Measurements from ENCODE around the gene SCD.

The SCD gene

GRCh38 chr10:100359529-100360150 lies 12.6 kb downstream of the SCD start:
- TF ChIP-seq, protein P1, sequence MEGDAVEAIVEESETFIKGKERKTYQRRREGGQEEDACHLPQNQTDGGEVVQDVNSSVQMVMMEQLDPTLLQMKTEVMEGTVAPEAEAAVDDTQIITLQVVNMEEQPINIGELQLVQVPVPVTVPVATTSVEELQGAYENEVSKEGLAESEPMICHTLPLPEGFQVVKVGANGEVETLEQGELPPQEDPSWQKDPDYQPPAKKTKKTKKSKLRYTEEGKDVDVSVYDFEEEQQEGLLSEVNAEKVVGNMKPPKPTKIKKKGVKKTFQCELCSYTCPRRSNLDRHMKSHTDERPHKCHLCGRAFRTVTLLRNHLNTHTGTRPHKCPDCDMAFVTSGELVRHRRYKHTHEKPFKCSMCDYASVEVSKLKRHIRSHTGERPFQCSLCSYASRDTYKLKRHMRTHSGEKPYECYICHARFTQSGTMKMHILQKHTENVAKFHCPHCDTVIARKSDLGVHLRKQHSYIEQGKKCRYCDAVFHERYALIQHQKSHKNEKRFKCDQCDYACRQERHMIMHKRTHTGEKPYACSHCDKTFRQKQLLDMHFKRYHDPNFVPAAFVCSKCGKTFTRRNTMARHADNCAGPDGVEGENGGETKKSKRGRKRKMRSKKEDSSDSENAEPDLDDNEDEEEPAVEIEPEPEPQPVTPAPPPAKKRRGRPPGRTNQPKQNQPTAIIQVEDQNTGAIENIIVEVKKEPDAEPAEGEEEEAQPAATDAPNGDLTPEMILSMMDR (IDR thresholded peaks at IDR 0.05; ENCODE audit: insufficient read depth, low read length, poor library complexity, severe bottlenecking): no peak
- DNase-seq (ENCODE audit: extremely low read depth, insufficient read length): no peak
- H3K27me3 ChIP-seq (replicated peaks; ENCODE audit: control insufficient read depth, insufficient read depth, low read length): no peaks in the 10 kb centered on the region
- no peak overlapping the region for H3K4me3 ChIP-seq (replicated peaks; ENCODE audit: low read depth, low read length)
- peaks cover 18% of the 10 kb centered on the region for H3K36me3 ChIP-seq (ENCODE audit: control insufficient read depth, insufficient read depth, low read length)

- Histone ChIP-seq H3K4me3 (replicated peaks; ENCODE audit: low read depth, low read length) (no peak overlapping the region), H3K27me3 (replicated peaks; ENCODE audit: control insufficient read depth, insufficient read depth, low read length) (no peaks in the 10 kb centered on the region), H3K36me3 (ENCODE audit: control insufficient read depth, insufficient read depth, low read length) (peaks cover 16% of the 10 kb centered on the region)
- no peak for DNase-seq (ENCODE audit: extremely low read depth, insufficient read length)
- TF ChIP-seq, protein P1 (IDR thresholded peaks at IDR 0.05; ENCODE audit: insufficient read depth, low read length, poor library complexity, severe bottlenecking): no peak
Observed at GRCh38 chr10:100360234-100360633, 13.2 kb downstream of the SCD start.

DNA sequence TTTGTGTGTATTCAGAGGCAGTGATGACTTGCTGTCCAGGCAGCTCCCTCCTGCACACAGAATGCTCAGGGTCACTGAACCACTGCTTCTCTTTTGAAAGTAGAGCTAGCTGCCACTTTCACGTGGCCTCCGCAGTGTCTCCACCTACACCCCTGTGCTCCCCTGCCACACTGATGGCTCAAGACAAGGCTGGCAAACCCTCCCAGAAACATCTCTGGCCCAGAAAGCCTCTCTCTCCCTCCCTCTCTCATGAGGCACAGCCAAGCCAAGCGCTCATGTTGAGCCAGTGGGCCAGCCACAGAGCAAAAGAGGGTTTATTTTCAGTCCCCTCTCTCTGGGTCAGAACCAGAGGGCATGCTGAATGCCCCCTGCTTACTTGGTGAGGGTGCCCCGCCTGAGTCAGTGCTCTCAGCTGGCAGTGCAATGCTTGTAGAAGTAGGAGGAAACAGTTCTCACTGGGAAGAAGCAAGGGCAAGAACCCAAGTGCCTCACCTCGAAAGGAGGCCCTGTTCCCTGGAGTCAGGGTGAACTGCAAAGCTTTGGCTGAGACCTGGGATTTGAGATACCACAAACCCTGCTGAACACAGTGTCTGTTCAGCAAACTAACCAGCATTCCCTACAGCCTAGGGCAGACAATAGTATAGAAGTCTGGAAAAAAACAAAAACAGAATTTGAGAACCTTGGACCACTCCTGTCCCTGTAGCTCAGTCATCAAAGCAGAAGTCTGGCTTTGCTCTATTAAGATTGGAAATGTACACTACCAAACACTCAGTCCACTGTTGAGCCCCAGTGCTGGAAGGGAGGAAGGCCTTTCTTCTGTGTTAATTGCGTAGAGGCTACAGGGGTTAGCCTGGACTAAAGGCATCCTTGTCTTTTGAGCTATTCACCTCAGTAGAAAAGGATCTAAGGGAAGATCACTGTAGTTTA lies 15.8 kb downstream of the SCD start:
- TF ChIP-seq, protein P1 (IDR thresholded peaks at IDR 0.05; ENCODE audit: insufficient read depth, low read length, poor library complexity, severe bottlenecking): no peak
- no peak for DNase-seq (ENCODE audit: extremely low read depth, insufficient read length)
- Histone ChIP-seq H3K36me3 (ENCODE audit: control insufficient read depth, insufficient read depth, low read length) (peaks cover 9% of the 10 kb centered on the region), H3K4me3 (replicated peaks; ENCODE audit: low read depth, low read length) (no peak overlapping the region), H3K27me3 (replicated peaks; ENCODE audit: control insufficient read depth, insufficient read depth, low read length) (no peaks in the 10 kb centered on the region)

GRCh38 chr10:100364175-100364574 lies 17.1 kb downstream of the SCD start:
- DNase-seq (ENCODE audit: extremely low read depth, insufficient read length): no peak
- H3K36me3 ChIP-seq (ENCODE audit: control insufficient read depth, insufficient read depth, low read length): peaks cover 9% of the 10 kb centered on the region
- no peaks in the 10 kb centered on the region for H3K27me3 ChIP-seq (replicated peaks; ENCODE audit: control insufficient read depth, insufficient read depth, low read length)
- H3K4me3 ChIP-seq (replicated peaks; ENCODE audit: low read depth, low read length): no peak overlapping the region
- TF ChIP-seq, protein P1 (IDR thresholded peaks at IDR 0.05; ENCODE audit: insufficient read depth, low read length, poor library complexity, severe bottlenecking): no peak

GRCh38 chr10:100364735-100365391 lies 17.8 kb downstream of the SCD start:
- Histone ChIP-seq H3K4me3 (replicated peaks; ENCODE audit: low read depth, low read length) (no peak overlapping the region), H3K36me3 (ENCODE audit: control insufficient read depth, insufficient read depth, low read length) (peaks cover 7% of the 10 kb centered on the region), H3K27me3 (replicated peaks; ENCODE audit: control insufficient read depth, insufficient read depth, low read length) (no peaks in the 10 kb centered on the region)
- TF ChIP-seq, protein P1 (IDR thresholded peaks at IDR 0.05; ENCODE audit: insufficient read depth, low read length, poor library complexity, severe bottlenecking): no peak
- DNase-seq (ENCODE audit: extremely low read depth, insufficient read length): no peak

Data from GM06990 (cell line).